Measurements from ENCODE around the gene DPP6.

The DPP6 gene

GRCh38 chr7:154576604-154577003 is 524.4 kb downstream of the DPP6 start:
- H3K27ac ChIP-seq (ENCODE audit: low read length), result no peak overlapping the region
- no peaks in the 10 kb centered on the region for H3K4me1 ChIP-seq (ENCODE audit: insufficient read depth, low read length)
- no peak overlapping the region for H3K9ac ChIP-seq (ENCODE audit: low read depth, low read length)
- no peaks in the 10 kb centered on the region for H3K9me3 ChIP-seq (ENCODE audit: insufficient read depth, low read depth, low read length)
- no peaks in the 10 kb centered on the region for H3K27me3 ChIP-seq (ENCODE audit: insufficient read depth, low read length)
- no peaks in the 10 kb centered on the region for H3K36me3 ChIP-seq (ENCODE audit: insufficient read depth, low read depth, low read length)
- no peak overlapping the region for H3K4me3 ChIP-seq (ENCODE audit: low read length)

DNA sequence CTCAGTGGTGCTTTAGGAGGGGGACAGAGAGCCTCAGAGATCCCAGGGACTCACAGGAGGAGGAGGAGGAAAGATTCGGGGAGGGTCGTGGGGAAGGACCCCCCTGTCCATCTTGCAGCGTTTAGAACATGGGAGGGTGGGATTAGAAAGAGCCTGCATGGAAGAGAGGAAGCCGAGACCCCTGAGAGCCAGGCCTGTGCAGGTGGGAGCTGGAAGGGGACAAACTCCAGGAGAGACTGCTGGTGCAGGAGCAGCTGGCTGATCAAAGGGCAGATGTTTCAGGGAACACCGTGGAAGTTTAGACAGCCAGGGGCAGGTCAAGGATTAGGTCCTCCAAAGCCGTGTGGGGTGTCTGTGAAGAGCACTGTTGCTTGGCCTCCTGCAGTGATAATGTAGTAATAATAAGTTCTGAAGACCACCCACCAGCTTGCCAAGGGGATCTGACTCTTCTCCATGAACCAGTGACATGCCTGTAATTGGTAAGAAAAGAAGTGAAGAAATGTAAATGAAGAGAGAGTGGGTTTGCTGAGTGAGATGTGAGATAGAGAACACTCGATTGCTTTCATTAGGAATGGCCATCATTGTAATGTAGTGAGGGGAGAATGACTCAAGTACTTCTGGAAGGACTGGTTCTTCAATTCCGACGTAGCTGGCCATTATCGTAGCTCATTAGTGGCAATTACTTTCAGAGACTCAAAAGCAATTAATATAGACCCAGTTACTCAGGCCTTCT is 525.1 kb downstream of the DPP6 start:
- H3K27me3 ChIP-seq (ENCODE audit: insufficient read depth, low read length), result no peaks in the 10 kb centered on the region
- H3K9ac ChIP-seq (ENCODE audit: low read depth, low read length), result no peak overlapping the region

DNA sequence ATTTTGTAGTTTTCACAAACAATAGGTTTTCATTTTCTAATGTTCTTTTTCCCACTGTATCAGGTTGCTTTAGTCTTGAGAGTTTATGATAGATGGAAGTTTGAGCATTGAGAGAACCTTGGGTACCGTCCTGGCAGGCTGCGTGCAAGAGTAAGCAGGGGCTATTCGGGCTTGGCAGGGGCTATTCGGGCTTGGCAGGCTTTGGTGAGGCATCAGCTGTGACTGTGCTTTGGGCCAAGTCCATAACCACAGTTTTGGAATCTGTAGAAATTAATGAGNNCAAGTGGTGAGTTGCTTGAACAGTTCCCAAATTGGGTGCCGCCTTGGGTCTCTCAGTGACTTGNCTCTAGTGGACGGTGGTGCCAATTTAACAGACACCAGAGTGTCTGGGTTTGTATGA is 526.1 kb downstream of the DPP6 start:
- Histone ChIP-seq H3K27ac (ENCODE audit: low read length) (no peak overlapping the region), H3K36me3 (ENCODE audit: insufficient read depth, low read depth, low read length) (no peaks in the 10 kb centered on the region), H3K27me3 (ENCODE audit: insufficient read depth, low read length) (no peaks in the 10 kb centered on the region), H3K9ac (ENCODE audit: low read depth, low read length) (no peak overlapping the region), H3K4me1 (ENCODE audit: insufficient read depth, low read length) (no peaks in the 10 kb centered on the region), H3K4me3 (ENCODE audit: low read length) (no peak overlapping the region), H3K9me3 (ENCODE audit: insufficient read depth, low read depth, low read length) (no peaks in the 10 kb centered on the region)

More for the DNA sequence above, 525.1 kb downstream of the DPP6 start:
- H3K36me3 ChIP-seq (ENCODE audit: insufficient read depth, low read depth, low read length), result no peaks in the 10 kb centered on the region
- no peaks in the 10 kb centered on the region for H3K9me3 ChIP-seq (ENCODE audit: insufficient read depth, low read depth, low read length)
- no peaks in the 10 kb centered on the region for H3K4me1 ChIP-seq (ENCODE audit: insufficient read depth, low read length)
- no peak overlapping the region for H3K27ac ChIP-seq (ENCODE audit: low read length)
- H3K4me3 ChIP-seq (ENCODE audit: low read length), result no peak overlapping the region

- Histone ChIP-seq H3K4me3 (ENCODE audit: low read length) (no peak overlapping the region), H3K9me3 (ENCODE audit: insufficient read depth, low read depth, low read length) (no peaks in the 10 kb centered on the region), H3K9ac (ENCODE audit: low read depth, low read length) (no peak overlapping the region), H3K4me1 (ENCODE audit: insufficient read depth, low read length) (no peaks in the 10 kb centered on the region), H3K36me3 (ENCODE audit: insufficient read depth, low read depth, low read length) (no peaks in the 10 kb centered on the region), H3K27me3 (ENCODE audit: insufficient read depth, low read length) (no peaks in the 10 kb centered on the region), H3K27ac (ENCODE audit: low read length) (no peak overlapping the region)
Observed at GRCh38 chr7:154579711-154580110, 527.5 kb downstream of the DPP6 start.

DNA sequence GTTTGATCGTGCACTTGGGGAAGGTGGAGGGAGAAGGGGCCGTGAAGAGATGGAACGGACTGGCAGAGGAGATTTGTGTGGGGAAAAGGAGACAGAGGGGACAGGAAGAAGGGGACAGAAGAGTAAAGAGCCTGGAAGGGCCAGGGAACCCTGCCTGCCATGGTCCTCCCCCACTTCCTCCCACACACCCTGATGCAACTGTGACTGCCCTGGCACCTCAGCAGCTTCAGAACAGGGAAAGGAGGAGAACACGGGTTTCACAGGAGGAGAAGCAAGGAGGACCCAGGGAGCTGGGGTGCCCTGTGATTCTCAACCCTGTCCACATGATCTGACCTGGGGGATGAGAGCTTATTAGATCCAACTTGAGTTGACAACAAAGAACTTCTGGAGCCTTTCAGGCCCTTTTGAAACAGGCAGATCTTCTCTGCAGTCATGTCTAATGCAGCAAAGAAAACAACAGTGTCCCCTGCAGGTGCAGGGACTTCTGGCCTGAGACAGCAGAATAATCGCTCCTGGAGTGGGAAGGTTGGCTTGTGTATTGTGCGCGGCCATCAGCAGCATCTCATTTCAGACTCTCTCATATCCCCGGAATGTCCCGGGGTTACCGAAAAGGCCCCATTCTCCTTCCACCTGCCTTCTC is 529.2 kb downstream of the DPP6 start:
- H3K27ac ChIP-seq (ENCODE audit: low read length), result no peak overlapping the region
- H3K4me1 ChIP-seq (ENCODE audit: insufficient read depth, low read length), result no peaks in the 10 kb centered on the region
- H3K9me3 ChIP-seq (ENCODE audit: insufficient read depth, low read depth, low read length), result no peaks in the 10 kb centered on the region
- no peaks in the 10 kb centered on the region for H3K27me3 ChIP-seq (ENCODE audit: insufficient read depth, low read length)
- H3K36me3 ChIP-seq (ENCODE audit: insufficient read depth, low read depth, low read length), result no peaks in the 10 kb centered on the region
- H3K9ac ChIP-seq (ENCODE audit: low read depth, low read length), result no peak overlapping the region
- no peak overlapping the region for H3K4me3 ChIP-seq (ENCODE audit: low read length)

- Histone ChIP-seq H3K27me3 (ENCODE audit: insufficient read depth, low read length) (no peaks in the 10 kb centered on the region), H3K9ac (ENCODE audit: low read depth, low read length) (no peak overlapping the region), H3K36me3 (ENCODE audit: insufficient read depth, low read depth, low read length) (no peaks in the 10 kb centered on the region), H3K27ac (ENCODE audit: low read length) (no peak overlapping the region), H3K9me3 (ENCODE audit: insufficient read depth, low read depth, low read length) (no peaks in the 10 kb centered on the region), H3K4me3 (ENCODE audit: low read length) (no peak overlapping the region), H3K4me1 (ENCODE audit: insufficient read depth, low read length) (no peaks in the 10 kb centered on the region)
Observed at GRCh38 chr7:154583454-154583853, 531.3 kb downstream of the DPP6 start.

DNA sequence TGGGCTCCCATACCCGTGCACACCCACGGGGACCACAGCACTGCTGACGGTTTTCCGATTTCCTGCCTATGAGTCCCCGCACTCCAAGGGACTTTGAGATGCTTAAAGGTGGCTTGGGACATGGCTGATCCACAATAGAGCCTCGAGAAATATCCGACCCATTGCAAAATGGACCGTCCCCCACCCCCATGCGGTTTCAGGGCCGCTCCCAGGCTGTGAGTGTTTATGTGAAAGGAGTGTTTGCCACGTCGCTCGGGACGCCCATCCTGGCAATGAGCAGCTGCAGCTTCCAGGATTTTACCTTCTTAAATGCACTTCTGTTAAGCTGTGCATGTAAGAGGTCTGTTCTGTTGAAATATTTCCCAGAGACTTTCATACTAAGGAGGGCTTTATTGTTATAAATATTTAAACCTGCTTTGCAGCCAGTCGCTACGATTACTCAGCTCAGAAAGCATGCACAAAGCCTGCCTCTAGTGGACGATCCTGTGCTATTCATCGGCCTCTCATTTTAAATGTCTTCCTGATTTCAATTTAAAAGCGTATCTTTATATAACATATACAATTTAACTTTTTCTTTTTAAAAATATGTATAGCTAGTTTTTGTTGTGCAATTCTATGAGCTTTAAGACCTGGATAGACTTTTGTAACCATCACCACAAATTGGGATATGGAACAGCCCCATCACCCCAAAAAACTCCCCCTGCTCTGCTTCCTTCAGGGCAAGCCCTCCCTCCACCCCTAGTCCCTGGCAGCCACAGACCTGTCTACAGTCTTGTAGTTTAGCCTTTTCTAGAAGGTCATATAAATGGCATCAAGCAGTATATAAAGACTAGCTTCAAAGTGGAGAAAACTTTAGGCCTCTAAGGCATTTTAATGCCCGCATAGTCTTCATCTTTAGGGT is 532.4 kb downstream of the DPP6 start:
- Histone ChIP-seq H3K9me3 (ENCODE audit: insufficient read depth, low read depth, low read length) (no peaks in the 10 kb centered on the region), H3K36me3 (ENCODE audit: insufficient read depth, low read depth, low read length) (no peaks in the 10 kb centered on the region), H3K27me3 (ENCODE audit: insufficient read depth, low read length) (no peaks in the 10 kb centered on the region), H3K4me1 (ENCODE audit: insufficient read depth, low read length) (no peaks in the 10 kb centered on the region), H3K4me3 (ENCODE audit: low read length) (no peak overlapping the region), H3K27ac (ENCODE audit: low read length) (no peak overlapping the region), H3K9ac (ENCODE audit: low read depth, low read length) (no peak overlapping the region)

DNA sequence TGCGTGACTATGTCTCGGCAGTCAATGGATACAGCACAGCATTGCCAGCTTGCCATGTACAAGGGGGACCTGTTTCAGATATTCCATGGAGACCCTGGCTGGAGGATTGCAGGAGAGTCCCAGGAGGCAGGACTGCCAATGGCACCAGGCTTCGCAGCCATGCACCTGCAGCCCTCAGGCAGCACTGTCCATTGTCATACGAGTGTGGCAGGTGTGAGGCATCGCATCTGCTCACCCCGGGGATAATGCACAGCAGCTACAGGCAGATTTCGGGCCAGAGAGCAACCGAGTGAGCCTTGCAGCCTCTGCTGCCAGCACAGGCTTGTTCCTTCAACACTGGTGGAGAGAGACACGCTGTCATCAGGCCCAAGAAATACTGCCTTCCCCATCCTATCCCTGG is 535.6 kb downstream of the DPP6 start:
- Histone ChIP-seq H3K4me3 (ENCODE audit: low read length) (no peak overlapping the region), H3K27ac (ENCODE audit: low read length) (no peak overlapping the region), H3K9me3 (ENCODE audit: insufficient read depth, low read depth, low read length) (no peaks in the 10 kb centered on the region), H3K27me3 (ENCODE audit: insufficient read depth, low read length) (no peaks in the 10 kb centered on the region), H3K36me3 (ENCODE audit: insufficient read depth, low read depth, low read length) (no peaks in the 10 kb centered on the region), H3K9ac (ENCODE audit: low read depth, low read length) (no peak overlapping the region), H3K4me1 (ENCODE audit: insufficient read depth, low read length) (no peaks in the 10 kb centered on the region)

DNA sequence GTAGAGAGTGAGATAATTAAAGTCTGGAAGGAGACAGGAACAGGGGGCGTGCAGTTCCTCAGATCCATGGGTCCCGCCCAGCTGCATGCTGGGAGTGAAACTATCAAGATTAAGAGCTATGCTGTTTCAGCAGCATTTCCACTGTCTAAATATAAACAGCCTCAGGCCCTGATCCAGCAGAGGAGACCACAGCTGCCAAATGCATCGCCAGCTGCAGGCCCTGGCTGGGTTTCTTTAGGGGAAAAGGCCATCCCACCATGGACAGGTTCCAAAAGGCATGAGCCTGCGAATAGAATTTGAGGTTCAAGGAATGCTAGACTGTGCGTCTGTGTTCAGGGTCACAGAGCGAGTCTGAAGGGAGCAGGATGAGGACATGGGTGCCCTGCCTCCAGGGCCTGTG is 539.3 kb downstream of the DPP6 start:
- no peak overlapping the region for H3K27ac ChIP-seq (ENCODE audit: low read length)
- no peaks in the 10 kb centered on the region for H3K36me3 ChIP-seq (ENCODE audit: insufficient read depth, low read depth, low read length)
- no peak overlapping the region for H3K4me3 ChIP-seq (ENCODE audit: low read length)
- no peak overlapping the region for H3K9ac ChIP-seq (ENCODE audit: low read depth, low read length)
- no peaks in the 10 kb centered on the region for H3K4me1 ChIP-seq (ENCODE audit: insufficient read depth, low read length)
- no peaks in the 10 kb centered on the region for H3K9me3 ChIP-seq (ENCODE audit: insufficient read depth, low read depth, low read length)
- H3K27me3 ChIP-seq (ENCODE audit: insufficient read depth, low read length), result no peaks in the 10 kb centered on the region

DNA sequence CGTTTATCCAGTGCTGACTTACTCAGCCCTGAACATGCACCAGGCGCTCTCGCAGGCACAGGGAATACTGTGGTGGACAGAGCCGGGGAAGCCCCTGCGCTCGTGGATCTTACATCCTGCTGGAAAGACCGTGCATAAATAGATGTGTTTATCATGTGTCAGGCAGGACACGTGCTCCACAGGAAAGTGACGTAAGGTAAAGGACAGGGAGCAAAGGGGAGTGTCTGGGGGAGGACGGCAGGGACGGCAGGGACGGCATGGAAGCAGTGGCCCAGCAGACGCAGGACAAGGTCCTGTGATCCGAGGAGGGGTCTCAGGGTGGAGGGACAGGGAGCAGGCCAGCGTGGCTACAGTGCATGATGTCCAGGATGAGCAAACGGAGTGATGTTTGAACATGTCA is 540.2 kb downstream of the DPP6 start:
- Histone ChIP-seq H3K27ac (ENCODE audit: low read length) (no peak overlapping the region), H3K4me1 (ENCODE audit: insufficient read depth, low read length) (no peaks in the 10 kb centered on the region), H3K4me3 (ENCODE audit: low read length) (no peak overlapping the region), H3K9me3 (ENCODE audit: insufficient read depth, low read depth, low read length) (no peaks in the 10 kb centered on the region), H3K9ac (ENCODE audit: low read depth, low read length) (no peak overlapping the region), H3K27me3 (ENCODE audit: insufficient read depth, low read length) (no peaks in the 10 kb centered on the region), H3K36me3 (ENCODE audit: insufficient read depth, low read depth, low read length) (no peaks in the 10 kb centered on the region)

DNA sequence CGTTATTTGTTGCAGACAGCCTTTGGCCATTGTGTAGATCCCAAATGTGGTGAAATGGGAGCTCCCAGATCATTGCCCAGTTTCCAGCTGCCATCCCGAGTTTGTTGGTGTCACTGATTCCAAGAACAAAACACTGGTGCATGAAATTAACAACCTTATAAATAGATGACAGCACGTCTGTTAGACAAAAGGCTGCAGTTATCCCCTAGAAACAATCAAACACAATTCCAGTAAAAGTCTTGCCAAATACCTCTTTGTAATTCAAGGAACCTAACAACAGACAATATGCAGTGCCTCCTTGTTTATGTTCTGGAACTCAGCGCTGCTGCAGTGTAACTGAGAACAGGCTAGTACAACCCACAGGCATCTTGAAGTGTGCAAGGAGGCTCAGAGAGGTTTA is 546.2 kb downstream of the DPP6 start:
- Histone ChIP-seq H3K27ac (ENCODE audit: low read length) (no peak overlapping the region), H3K9me3 (ENCODE audit: insufficient read depth, low read depth, low read length) (no peaks in the 10 kb centered on the region), H3K4me3 (ENCODE audit: low read length) (no peak overlapping the region), H3K4me1 (ENCODE audit: insufficient read depth, low read length) (no peaks in the 10 kb centered on the region), H3K9ac (ENCODE audit: low read depth, low read length) (no peak overlapping the region), H3K27me3 (ENCODE audit: insufficient read depth, low read length) (no peaks in the 10 kb centered on the region), H3K36me3 (ENCODE audit: insufficient read depth, low read depth, low read length) (no peaks in the 10 kb centered on the region)
